GM21423 (cell line): Measurements from ENCODE around the gene SPPL3.
"Not testable (repeated sequence)": the region's sequence is repeated elsewhere in the genome, so short reads cannot be mapped to it uniquely, and the experiment has no call there.

ENCODE experiments used
- ATAC-seq: cut with Tn5 transposase; IDR thresholded peaks from one replicate; pipeline ENCODE4 v1.9.1; 2021; ENCODE audit warnings: mild to moderate bottlenecking, moderate library complexity; ENCODE audit not compliant: unreplicated experiment

Gene SPPL3

DNA sequence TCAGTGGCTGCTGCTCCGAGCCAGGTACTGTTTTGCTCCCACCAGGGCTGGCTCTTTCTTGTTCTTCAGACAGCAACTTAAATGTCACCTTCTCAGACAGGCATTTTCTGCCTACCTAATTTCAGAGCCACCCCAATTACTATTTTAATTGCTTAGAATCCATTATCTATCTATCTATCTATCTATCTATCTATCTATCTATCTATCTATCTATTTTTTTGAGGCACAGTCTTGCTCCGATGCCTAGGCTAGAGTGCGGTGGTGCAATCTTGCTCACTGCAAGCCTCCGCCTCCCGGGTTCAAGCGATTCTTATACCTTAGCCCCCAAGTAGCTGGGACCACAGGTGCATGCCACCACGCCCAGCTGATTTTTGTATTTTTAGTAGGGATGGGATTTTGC is 58.5 kb downstream of the SPPL3 start:
- ATAC-seq, result no peak

DNA sequence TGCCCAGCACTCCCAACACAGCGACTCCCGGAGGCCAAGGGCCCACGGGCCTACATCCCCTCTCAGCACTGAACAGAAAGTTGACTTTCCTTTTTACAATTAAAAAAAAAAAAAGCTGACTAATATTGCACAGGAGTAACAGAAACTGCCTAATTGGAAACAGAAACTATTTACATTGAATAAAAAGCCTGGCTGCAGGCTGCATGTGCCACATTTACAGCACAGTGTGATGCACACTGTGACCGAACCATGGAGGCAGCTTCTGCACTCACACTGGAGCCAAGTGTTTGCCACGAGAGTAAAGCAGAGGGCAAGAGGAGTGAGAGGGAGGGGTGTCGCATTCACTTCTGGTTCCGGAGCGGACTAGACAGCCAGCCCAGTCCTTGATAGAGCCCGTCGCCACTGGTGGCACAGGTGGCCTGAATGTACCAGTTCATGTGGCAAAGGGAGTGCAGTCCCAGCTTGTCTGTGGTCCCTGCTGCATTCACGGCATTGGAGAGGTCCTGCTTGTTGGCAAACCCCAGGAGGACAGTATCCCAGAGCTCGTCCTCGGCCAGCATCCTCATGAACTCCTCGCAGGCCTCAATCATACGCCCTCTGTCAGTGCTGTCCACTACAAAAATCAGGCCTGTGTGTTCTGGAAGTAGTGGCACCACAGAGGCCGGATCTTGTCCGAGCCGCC is 59.2 kb downstream of the SPPL3 start:
- no peak for ATAC-seq

DNA sequence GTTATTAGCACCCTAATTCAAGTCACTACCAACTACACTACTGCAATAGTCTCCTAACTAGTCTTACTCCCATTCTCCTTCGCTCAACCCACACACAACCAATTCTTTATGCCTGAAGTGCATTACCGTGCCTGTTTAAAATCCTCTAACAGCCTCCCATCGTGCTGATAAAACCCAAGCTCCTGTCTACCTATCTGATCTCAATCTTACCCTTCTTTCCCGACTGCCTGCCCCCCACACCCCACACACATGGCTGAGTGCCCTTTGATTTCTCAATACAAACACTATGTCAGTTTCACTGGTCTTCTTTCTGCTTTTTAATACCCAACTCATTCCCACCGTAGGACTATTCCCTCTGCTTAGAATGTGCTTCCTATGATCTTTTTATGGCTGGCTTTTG is 59.9 kb downstream of the SPPL3 start:
- ATAC-seq, result no peak

DNA sequence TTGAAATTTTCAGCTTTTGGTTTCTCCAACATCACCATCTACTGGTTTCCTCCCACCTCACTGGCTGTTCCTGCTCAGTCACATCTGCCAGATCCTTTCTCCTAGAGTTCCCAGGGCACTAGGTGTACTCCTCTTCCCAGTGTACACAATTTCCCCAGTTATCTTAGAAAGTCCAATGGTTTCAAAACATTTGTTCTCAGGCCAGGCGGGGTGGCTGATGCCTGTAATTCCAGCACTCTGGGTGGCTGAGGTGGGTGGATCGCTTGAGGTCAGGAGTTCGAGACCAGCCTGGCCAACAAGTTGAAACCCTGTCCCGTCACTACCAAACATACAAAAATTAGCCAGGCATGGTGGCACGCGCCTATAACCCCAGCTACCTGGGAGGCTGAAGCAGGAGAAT is 60.7 kb downstream of the SPPL3 start:
- no peak for ATAC-seq

DNA sequence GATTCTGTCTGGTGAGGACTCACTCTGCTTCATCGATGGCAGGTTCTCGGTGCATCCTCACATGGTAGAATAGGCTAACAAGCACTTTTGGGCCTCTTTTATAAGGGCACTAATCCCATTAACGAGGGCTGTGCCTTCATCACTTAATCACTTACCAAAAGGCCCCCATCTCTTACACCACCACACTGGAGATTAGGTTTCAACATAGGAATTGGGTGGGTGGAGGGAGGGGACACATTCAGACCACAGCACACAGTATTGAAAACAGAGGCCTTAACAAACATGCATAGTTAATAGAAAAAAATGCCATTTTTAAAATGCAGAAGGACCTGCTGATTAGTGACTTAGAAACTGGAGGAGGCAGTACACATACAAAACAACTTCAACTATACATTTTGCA is 61.6 kb downstream of the SPPL3 start:
- ATAC-seq, result no peak

DNA sequence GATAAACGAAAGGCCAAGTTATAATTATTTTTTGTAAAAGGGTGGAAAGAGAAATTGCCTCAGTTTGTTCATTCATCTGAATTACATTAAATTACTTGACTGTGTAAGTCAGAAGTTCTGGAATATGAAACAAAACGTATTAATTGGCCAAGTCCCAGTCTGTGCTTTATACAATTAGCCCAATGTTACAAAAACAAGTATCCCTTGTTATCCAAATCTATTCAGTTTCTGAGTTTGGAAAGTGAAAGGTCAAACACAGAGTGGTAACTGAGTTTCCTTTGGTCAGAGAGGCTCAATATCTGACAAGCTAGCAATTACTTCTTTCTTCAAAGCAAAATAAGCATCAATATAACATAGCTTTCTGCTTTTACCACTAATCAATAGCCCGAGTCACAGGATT is 62.6 kb downstream of the SPPL3 start:
- ATAC-seq, result no peak

DNA sequence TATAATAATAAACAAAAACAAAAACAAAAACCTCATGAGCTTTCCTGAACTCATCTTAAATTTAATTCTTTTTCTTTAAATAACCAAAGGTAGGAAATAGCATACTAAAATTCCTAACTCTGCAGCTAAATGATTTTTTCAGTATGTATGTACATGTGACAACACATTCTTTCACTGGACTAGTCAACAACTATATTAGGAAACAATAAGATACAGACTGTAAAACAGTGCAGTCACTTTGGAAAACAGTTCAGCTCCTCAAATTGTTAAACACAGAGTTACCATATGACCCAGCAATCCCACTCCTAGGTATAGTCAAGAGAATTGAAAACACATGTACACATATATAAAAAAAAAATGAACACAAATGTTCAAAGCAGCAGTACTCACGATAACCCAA is 64.7 kb downstream of the SPPL3 start:
- no peak for ATAC-seq

DNA sequence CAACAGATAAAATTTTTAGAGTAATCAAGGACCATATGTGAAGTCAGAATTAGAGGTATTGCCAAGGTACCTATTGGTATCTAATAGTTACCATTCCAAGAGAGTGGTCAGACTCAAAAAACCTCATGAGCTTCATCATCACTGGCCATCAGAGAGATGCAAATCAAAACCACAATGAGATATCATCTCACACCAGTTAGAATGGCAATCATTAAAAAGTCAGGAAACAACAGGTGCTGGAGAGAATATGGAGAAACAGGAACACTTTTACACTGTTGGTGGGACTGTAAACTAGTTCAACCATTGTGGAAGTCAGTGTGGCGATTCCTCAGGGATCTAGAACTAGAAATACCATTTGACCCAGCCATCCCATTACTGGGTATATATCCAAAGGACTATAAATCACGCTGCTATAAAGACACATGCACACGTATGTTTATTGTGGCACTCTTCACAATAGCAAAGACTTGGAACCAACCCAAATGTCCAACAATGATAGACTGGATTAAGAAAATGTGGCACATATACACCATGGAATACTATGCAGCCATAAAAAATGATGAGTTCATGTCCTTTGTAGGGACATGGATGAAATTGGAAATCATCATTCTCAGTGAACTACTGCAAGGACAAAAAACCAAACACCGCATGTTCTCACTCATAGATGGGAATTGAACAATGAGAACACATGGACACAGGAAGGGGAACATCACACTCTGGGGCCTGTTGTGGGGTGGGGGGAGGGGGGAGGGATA is 65.4 kb downstream of the SPPL3 start:
- ATAC-seq, result not testable (repeated sequence)

DNA sequence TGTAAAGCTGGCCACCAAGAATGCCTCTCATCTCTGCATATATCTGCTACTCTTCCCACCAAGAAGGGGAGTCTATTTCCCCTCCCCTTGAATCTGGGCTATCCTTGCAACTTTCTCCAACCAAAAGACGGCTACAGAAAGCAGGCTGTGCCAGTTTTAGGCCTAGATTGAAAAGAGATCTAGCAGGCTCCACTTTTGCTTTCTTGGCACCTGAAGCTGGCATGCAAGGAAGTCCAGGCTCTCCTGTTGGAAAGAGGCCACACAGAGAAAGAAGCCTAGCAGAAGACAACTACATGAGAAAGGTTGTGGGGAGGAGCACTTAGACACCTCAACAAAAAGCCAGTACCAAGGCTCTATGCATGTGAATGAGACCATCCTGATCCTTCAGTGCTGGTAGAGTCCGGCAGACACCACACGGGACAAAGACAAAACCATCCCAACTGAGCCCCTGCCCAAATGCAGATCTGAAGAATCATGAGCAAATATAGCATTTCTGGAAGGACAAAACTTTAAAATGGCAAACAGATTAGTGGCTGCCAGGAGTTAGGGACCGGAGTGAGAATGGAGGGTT is 68.0 kb downstream of the SPPL3 start:
- ATAC-seq, result no peak

DNA sequence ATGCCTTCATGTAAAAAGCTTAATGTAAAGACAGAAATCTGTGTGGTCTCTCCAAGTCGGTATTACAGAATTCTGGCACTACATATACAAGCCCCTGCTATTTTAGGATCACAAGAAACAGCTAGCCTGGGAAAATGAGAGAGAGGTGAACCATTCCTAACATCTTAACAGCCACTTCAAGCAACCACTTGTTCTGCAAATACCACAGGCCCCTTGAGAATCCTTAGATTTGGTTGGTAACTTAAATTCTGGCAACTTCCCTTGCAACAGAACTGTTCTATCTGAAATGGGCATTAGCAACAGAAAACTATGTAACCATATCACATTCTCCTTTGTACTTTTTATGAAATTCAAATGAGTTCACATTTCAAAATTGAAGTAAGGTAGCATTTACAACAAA is 68.5 kb downstream of the SPPL3 start:
- ATAC-seq, result no peak

DNA sequence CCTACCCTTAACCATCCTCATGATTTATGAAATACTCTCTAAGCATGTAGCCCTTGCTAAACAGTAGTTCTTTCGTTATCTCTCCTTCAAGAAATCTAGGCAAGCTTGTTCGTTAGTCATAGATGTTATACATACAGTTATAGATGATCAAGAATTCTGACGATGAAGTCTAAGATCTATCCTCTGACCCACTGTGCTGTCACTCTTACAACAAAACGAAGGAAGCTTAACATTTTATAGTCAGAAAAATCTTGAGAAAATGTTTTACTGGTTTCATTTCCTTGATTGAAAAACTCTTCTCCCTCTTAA is 68.9 kb downstream of the SPPL3 start:
- ATAC-seq, result no peak

DNA sequence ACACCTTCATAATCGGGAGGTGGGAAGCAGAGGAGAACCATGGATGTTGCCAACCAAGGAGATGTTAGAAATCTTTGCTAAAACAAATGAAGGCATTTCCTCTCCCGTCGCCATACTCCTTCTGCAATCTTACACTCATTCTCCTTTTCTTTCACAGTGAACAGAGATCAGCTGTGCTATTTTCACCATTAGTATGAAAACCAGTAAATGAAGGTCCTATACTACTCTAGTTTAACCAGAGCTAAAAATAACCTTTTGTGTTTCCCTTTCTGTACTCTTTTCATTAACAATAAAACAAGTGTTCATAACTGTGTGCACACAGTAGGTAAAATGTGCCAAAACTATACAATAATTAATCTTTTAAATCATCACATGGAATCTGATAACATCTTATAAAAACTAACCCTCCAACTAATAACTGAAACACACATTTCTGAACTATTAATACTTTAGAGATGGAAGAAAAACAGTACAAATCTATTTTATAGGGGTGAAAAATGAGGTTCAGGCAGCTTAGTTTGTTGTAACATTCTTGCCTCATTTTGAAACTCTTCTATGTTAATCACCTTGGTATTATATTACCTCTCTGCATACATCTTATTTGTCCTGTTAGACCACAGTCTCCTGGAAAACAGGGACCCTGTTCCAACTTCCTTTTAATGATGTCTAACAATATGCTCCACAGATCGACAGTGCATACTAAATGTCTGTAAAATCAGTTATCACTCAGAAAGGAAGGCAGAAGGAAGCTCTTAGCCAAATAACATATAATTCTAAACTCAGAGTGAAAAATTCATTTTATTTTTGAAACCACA is 69.5 kb downstream of the SPPL3 start:
- ATAC-seq, result no peak

DNA sequence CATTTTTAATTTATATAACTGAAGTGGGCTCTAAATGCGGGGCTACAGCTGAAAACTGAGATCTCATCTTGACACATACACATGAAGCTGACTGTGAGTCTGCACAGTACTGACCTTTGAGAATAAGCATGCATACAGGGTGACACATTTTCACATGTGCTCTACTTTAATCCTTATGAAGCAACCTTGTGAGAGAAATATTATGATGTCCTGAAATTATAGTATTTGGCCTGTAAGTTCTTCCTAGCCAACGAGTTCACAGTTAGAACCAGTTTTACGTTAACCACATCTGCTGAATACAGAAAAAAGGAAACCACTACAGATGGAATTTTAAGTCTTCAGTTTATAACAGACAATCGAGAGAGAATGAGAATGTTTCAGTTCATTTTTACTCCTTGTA is 70.3 kb downstream of the SPPL3 start:
- no peak for ATAC-seq

DNA sequence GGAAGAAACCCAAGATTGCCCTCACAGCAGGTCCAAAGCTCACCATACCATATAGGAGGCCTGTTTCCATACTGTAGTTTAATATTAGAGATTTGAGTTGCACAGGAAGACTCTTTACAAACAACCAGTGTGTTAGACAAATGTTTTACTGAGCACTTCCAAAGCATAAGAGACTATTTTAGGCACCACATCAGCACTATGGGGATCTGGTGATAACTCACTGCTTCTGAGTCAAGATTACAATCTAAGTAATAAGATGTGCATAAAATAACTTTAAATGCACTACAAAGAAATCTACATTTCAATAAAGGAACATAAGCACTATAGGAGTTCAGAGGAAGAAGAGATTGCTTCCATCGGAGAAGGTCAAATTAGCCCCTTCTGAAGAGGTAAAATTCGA is 71.4 kb downstream of the SPPL3 start:
- no peak for ATAC-seq

DNA sequence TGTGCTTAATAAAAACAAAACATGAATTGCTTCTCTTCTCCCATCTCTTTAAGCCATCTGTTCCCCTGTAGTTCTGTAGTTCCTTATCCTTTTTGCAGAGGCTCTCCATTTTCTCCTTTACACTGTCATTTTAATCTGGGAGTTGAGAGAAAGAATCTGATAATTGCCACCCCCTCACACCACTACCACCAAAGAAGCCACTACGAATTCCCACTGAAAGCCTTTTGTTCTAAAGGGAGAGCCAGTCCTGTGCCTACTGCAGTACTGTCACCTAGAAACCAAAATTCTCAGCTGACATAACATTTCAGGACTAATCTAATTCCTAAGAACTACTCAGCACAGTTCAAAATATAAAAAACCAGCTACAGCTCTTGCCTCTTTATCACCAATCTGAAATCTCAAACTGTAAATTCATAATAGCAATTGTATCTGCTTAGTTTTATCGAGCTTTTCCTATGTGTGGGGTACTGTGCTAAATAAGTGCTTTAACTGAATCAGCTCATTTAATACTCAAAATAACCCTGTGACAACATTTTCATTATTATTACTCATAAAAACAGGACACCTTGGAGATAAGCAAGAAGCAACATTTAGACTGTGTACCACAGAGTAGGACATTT is 72.4 kb downstream of the SPPL3 start:
- no peak for ATAC-seq

DNA sequence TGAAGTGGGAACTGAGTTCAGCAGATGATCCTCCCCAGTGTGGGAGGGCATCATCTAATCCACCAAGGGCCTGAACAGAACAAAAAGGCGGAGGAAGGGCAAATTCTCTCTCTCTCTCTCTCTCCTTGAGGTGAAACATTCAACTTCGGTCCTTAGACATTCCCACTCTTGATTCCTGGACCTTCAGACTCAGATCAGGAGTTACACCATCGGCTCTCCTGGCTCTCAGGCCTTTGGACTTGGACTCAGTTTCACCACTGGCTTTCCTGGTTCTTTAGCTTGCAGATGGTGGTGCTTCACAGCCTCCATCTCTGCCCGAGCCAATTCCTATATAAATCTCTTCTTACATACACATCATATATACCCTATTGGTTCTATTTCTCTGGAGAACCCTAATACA is 73.2 kb downstream of the SPPL3 start:
- no peak for ATAC-seq

DNA sequence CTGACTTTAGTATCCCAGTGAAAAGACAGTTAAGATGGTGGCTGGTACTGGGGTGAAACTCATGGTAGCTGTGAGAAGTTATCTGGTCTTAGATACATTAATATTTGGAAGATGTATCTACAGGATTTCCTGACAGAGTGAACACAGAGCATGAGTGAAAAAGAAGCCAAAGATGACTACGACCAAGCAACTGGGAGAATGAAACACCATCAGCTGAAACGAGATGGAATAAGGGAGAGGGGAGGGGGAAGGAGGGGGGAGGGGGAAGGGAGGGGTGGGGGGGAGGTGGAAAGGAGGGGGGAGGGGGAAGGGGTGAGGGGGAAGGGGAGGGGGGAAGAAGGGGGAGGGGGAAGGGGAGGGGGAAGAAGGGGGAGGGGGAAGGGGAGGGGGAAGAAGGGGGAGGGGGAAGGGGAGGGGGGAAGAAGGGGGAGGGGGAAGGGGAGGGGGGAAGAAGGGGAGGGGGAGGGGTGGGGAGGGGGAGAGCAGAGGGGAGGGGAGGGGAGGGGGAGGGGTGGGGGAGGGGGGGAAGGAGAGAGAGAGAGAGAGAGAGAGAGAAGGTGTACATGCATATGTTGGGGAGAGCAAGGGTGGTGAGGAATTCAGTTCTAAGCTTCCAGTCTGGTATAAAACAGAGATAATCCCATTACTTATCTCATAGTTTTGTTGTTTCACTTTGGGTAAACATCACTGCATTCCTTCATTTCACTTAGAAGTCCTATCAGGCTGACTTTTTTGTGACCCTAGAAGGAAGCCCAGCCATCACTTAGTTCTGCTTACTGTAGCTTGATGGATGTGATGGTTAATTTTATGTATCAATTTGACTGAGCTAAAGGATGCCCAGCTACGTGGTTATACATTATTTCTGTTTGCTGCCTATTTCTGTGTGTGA is 73.9 kb downstream of the SPPL3 start:
- ATAC-seq, result no peak

DNA sequence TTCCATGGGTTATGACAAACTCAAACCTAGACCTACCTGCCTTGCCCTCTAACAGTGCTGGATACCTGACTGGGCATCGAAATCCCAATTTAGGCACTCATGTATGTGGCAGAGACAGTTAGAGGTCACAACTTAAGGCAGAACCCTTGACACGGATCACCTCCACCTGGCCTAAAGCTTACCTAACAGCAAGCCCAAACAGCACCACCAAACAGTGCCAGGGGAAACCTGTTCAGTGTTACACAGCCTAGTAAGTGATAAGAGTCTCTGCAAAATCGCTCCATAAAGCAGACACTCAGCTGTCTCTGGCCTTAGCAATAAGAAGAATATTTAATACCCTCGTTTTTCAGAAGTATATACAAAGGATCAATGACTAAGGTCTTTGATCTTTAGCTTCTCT is 77.8 kb downstream of the SPPL3 start:
- no peak for ATAC-seq

DNA sequence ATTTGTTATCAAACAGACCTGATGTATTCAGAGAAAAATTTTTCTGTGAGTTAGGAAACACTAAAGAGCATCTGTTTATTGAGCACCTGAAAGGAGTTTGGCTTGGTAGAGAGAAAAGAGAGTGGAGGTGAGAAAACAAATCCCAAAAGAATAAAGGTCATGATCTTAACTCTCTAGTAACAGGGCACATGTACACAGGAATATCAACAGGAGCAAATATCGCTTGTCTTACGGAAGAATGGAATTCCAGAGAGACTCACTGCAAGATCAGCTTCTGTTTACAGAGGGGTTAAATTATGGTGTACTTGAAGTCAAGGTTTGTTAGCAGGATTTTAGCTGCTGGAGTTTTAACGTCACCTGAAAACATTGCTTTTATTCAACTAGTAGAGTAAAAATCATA is 78.8 kb downstream of the SPPL3 start:
- ATAC-seq, result no peak

DNA sequence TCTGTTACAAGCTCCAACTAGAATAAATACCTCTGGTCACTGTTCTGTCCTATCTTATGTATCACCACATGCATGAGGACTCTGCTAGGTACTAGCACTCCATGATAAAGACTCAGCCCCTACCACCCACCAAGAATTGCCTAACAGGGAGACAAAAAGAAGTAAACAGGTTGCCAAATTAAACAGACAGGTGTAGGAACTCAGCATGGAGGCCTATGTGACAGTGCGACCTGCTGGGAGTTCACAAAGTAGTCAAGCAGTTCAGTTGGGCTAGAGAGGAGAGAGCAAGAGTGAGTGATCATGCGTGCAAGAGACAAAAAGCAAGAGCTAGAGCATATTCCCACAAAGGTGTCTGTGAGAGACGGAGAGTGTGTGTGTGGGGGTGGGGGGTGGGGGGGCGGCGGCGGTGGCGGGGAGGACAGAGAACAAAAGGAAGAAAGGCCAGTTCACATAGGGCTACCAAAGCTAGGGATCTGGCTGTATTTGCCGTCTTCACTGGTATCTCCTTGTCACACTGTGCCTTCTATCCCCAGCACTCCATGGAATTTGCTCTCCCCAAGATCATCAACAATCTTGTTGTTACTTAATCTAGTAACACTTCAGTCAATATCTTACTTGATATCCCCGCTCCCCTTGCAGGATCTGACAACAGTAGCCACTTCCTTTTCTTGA is 81.2 kb downstream of the SPPL3 start:
- no peak for ATAC-seq
